ENCODE results near the gene IRAK1BP1. TPM values are rescaled to one million over a fixed set of nuclear protein-coding genes. Genes with fewer than 3 reads are reported as not detected.
A peak's percentile ranks its signal among the peaks of the same experiment; 100 is the strongest.

Gene IRAK1BP1
- total RNA-seq, 1 donor = 6.9 TPM

- Histone ChIP-seq H3K27ac (ENCODE audit: low read depth, low read length) (no peak overlapping the region), H3K79me2 (ENCODE audit: insufficient read depth, low read length) (no peaks in the 10 kb centered on the region), H3K27me3 (ENCODE audit: insufficient read depth, low read length) (no peaks in the 10 kb centered on the region), H3K4me2 (ENCODE audit: insufficient read depth, low read length) (no peak overlapping the region), H3K4me1 (ENCODE audit: insufficient read depth, low read length) (no peaks in the 10 kb centered on the region), H4K20me1 (ENCODE audit: insufficient read depth, low read length) (no peaks in the 10 kb centered on the region), H2AFZ (ENCODE audit: low read length) (no peak overlapping the region), H3K9me3 (ENCODE audit: low read depth, low read length) (no peaks in the 10 kb centered on the region), H3K4me3 (ENCODE audit: insufficient read depth, low read length) (no peak overlapping the region), H3K36me3 (ENCODE audit: insufficient read depth, low read length) (no peaks in the 10 kb centered on the region)
- peak; percentile 59 for DNase-seq (ENCODE audit: insufficient read length, low spot score, missing footprints)
- TF ChIP-seq, protein P1, sequence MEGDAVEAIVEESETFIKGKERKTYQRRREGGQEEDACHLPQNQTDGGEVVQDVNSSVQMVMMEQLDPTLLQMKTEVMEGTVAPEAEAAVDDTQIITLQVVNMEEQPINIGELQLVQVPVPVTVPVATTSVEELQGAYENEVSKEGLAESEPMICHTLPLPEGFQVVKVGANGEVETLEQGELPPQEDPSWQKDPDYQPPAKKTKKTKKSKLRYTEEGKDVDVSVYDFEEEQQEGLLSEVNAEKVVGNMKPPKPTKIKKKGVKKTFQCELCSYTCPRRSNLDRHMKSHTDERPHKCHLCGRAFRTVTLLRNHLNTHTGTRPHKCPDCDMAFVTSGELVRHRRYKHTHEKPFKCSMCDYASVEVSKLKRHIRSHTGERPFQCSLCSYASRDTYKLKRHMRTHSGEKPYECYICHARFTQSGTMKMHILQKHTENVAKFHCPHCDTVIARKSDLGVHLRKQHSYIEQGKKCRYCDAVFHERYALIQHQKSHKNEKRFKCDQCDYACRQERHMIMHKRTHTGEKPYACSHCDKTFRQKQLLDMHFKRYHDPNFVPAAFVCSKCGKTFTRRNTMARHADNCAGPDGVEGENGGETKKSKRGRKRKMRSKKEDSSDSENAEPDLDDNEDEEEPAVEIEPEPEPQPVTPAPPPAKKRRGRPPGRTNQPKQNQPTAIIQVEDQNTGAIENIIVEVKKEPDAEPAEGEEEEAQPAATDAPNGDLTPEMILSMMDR (IDR thresholded peaks at IDR 0.05; ENCODE audit: extremely low read depth, low read depth, low read length) = peak; percentile 27
These were observed 5.8 kb upstream of the IRAK1BP1 start for GRCh38 chr6:78861509-78861908.

DNA sequence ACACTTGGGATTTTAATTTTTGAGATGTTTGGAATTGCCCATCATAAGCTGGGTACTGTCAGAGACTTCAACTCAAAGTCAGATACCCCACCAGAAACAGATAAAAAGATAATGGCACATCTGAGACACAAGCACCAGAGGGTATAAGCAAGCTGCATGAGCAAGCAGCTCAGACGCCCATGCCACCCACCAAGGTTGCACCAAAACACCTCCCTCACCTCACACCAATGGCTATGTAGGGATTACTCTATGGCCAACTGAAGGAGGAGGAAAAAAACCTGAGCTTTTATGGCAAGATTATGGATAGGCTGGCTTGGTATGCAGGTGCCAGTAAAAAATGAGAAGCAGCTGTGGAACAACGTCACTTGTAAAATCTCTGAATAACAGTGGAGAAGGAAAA, 3.8 kb upstream of the IRAK1BP1 start:
- H3K79me2 ChIP-seq (ENCODE audit: insufficient read depth, low read length) = peaks cover 5% of the 10 kb centered on the region
- H4K20me1 ChIP-seq (ENCODE audit: insufficient read depth, low read length) = no peaks in the 10 kb centered on the region
- no peak overlapping the region for H2AFZ ChIP-seq (ENCODE audit: low read length)
- H3K4me2 ChIP-seq (ENCODE audit: insufficient read depth, low read length) = no peak overlapping the region
- no peak overlapping the region for H3K4me3 ChIP-seq (ENCODE audit: insufficient read depth, low read length)
- no peak overlapping the region for H3K27ac ChIP-seq (ENCODE audit: low read depth, low read length)
- DNase-seq (ENCODE audit: insufficient read length, low spot score, missing footprints) = no peak
- H3K27me3 ChIP-seq (ENCODE audit: insufficient read depth, low read length) = no peaks in the 10 kb centered on the region
- TF ChIP-seq, protein P1 (IDR thresholded peaks at IDR 0.05; ENCODE audit: extremely low read depth, low read depth, low read length) = no peak
- no peaks in the 10 kb centered on the region for H3K9me3 ChIP-seq (ENCODE audit: low read depth, low read length)
- H3K36me3 ChIP-seq (ENCODE audit: insufficient read depth, low read length) = no peaks in the 10 kb centered on the region
- no peaks in the 10 kb centered on the region for H3K4me1 ChIP-seq (ENCODE audit: insufficient read depth, low read length)

DNA sequence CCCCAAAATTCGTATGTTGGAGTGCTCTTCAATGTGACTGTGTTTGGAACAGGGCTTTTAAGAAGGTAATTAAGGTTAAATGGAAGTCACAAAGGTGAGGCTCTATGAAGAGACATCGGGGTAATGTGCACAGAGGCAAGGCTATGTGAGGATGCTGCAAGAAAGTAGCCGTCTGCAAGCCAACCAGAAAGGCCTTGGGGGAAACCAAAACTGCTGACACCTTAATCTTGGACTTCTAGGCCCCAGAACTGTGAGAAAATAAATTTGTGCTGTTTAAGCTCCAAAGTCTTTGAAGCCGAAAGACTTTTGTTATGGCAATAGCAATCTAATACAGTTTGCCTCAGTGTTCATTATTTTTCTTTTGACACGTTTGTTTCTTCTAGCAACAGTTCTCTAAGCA, 2.4 kb upstream of the IRAK1BP1 start:
- Histone ChIP-seq H3K9me3 (ENCODE audit: low read depth, low read length) (no peaks in the 10 kb centered on the region), H3K36me3 (ENCODE audit: insufficient read depth, low read length) (no peaks in the 10 kb centered on the region), H3K27ac (ENCODE audit: low read depth, low read length) (no peak overlapping the region), H2AFZ (ENCODE audit: low read length) (no peak overlapping the region), H3K4me1 (ENCODE audit: insufficient read depth, low read length) (no peaks in the 10 kb centered on the region), H3K27me3 (ENCODE audit: insufficient read depth, low read length) (no peaks in the 10 kb centered on the region), H3K4me3 (ENCODE audit: insufficient read depth, low read length) (no peak overlapping the region), H3K79me2 (ENCODE audit: insufficient read depth, low read length) (peaks cover 5% of the 10 kb centered on the region), H4K20me1 (ENCODE audit: insufficient read depth, low read length) (no peaks in the 10 kb centered on the region), H3K4me2 (ENCODE audit: insufficient read depth, low read length) (no peak overlapping the region)
- peak; percentile 51 for DNase-seq (ENCODE audit: insufficient read length, low spot score, missing footprints)
- TF ChIP-seq, protein P1 (IDR thresholded peaks at IDR 0.05; ENCODE audit: extremely low read depth, low read depth, low read length) = no peak

- Histone ChIP-seq H3K27ac (ENCODE audit: low read depth, low read length) (peak overlapping the region; percentile 48), H3K4me1 (ENCODE audit: insufficient read depth, low read length) (no peaks in the 10 kb centered on the region), H3K4me2 (ENCODE audit: insufficient read depth, low read length) (peak overlapping the region; percentile 95), H2AFZ (ENCODE audit: low read length) (peak overlapping the region; percentile 100), H3K36me3 (ENCODE audit: insufficient read depth, low read length) (no peaks in the 10 kb centered on the region), H4K20me1 (ENCODE audit: insufficient read depth, low read length) (no peaks in the 10 kb centered on the region), H3K9me3 (ENCODE audit: low read depth, low read length) (no peaks in the 10 kb centered on the region), H3K79me2 (ENCODE audit: insufficient read depth, low read length) (peaks cover 5% of the 10 kb centered on the region), H3K4me3 (ENCODE audit: insufficient read depth, low read length) (peak overlapping the region; percentile 99), H3K27me3 (ENCODE audit: insufficient read depth, low read length) (no peaks in the 10 kb centered on the region)
- no peak for DNase-seq (ENCODE audit: insufficient read length, low spot score, missing footprints)
- TF ChIP-seq, protein P1 (IDR thresholded peaks at IDR 0.05; ENCODE audit: extremely low read depth, low read depth, low read length) = no peak
These were observed 356 bp upstream of the IRAK1BP1 start for GRCh38 chr6:78867020-78867369.

All from osteoblast (primary cell).